HG03103 (cell line): ENCODE results near the gene GALNT18.

Source experiments
- ATAC-seq: cut with Tn5 transposase; IDR thresholded peaks from one replicate; pipeline ENCODE4 v1.9.1; 2021; ENCODE audit warnings: low read depth; ENCODE audit not compliant: unreplicated experiment

GALNT18 gene

GRCh38 chr11:11626128-11626527, 4.3 kb upstream of the GALNT18 start:
- no peak for ATAC-seq

GRCh38 chr11:11624926-11625325, 3.1 kb upstream of the GALNT18 start:
- no peak for ATAC-seq

- ATAC-seq = no peak
These were observed 2.4 kb upstream of the GALNT18 start for GRCh38 chr11:11624204-11624603.

GRCh38 chr11:11622772-11623171, 967 bp upstream of the GALNT18 start:
- no peak for ATAC-seq

GRCh38 chr11:11622340-11622706, 518 bp upstream of the GALNT18 start:
- ATAC-seq = no peak

GRCh38 chr11:11620921-11621572, 758 bp downstream of the GALNT18 start:
- no peak for ATAC-seq

GRCh38 chr11:11620173-11620920, 1.5 kb downstream of the GALNT18 start:
- no peak for ATAC-seq

- ATAC-seq = no peak
These were observed 2.8 kb downstream of the GALNT18 start for GRCh38 chr11:11618973-11619435.

GRCh38 chr11:11615086-11615485, 6.7 kb downstream of the GALNT18 start:
- no peak for ATAC-seq

GRCh38 chr11:11612439-11612838, 9.4 kb downstream of the GALNT18 start:
- ATAC-seq = no peak

GRCh38 chr11:11611381-11611780, 10.4 kb downstream of the GALNT18 start:
- no peak for ATAC-seq

GRCh38 chr11:11608783-11609232, 13.0 kb downstream of the GALNT18 start:
- no peak for ATAC-seq

- ATAC-seq = no peak
These were observed 14.0 kb downstream of the GALNT18 start for GRCh38 chr11:11607772-11608171.

GRCh38 chr11:11605821-11606450, 15.9 kb downstream of the GALNT18 start:
- no peak for ATAC-seq

GRCh38 chr11:11605181-11605580, 16.6 kb downstream of the GALNT18 start:
- ATAC-seq = no peak

- no peak for ATAC-seq
These were observed 17.3 kb downstream of the GALNT18 start for GRCh38 chr11:11604370-11604990.

- no peak for ATAC-seq
These were observed 19.8 kb downstream of the GALNT18 start for GRCh38 chr11:11602011-11602410.

GRCh38 chr11:11600288-11600687, 21.5 kb downstream of the GALNT18 start:
- ATAC-seq = no peak

- no peak for ATAC-seq
These were observed 23.6 kb downstream of the GALNT18 start for GRCh38 chr11:11598243-11598642.

GRCh38 chr11:11594162-11594561, 27.6 kb downstream of the GALNT18 start:
- ATAC-seq = no peak

- no peak for ATAC-seq
These were observed 29.6 kb downstream of the GALNT18 start for GRCh38 chr11:11592146-11592684.
